Endodermal cell (in vitro differentiated cells): Measurements from ENCODE around the gene LDLRAD4. TPM values are rescaled to one million over a fixed set of nuclear protein-coding genes. Genes with fewer than 3 reads are reported as not detected.
"Not testable (repeated sequence)": the region's sequence is repeated elsewhere in the genome, so short reads cannot be mapped to it uniquely, and the experiment has no call there.

Experiments
- DNase-seq: peaks from one replicate; pipeline ENCODE4 v3.0.0-alpha.2; 2017
- H3K27ac ChIP-seq: 2 replicates; pipeline ENCODE4 v1.5.1; 2013; ENCODE audit warnings: mild to moderate bottlenecking, low read depth, low read length, moderate library complexity
- H3K27me3 ChIP-seq: 2 replicates; pipeline ENCODE4 v1.6.1; 2013; ENCODE audit warnings: mild to moderate bottlenecking, low read length, moderate library complexity; ENCODE audit not compliant: insufficient read depth, control insufficient read depth, poor library complexity, severe bottlenecking
- H3K36me3 ChIP-seq: 2 replicates; pipeline ENCODE4 v1.7.0; 2013; ENCODE audit warnings: mild to moderate bottlenecking, low read length, moderate library complexity; ENCODE audit not compliant: control insufficient read depth, insufficient read depth
- H3K4me1 ChIP-seq: one replicate; pipeline ENCODE4 v1.7.0; 2013; ENCODE audit warnings: low read length; ENCODE audit not compliant: control insufficient read depth, insufficient read depth
- H3K4me3 ChIP-seq: 2 replicates; pipeline ENCODE4 v1.5.1; 2013; ENCODE audit warnings: mild to moderate bottlenecking, low read length, moderate library complexity
- H3K9ac ChIP-seq: 2 replicates; pipeline ENCODE4 v1.6.1; 2013; ENCODE audit warnings: mild to moderate bottlenecking, low read length, moderate library complexity; ENCODE audit not compliant: poor library complexity, severe bottlenecking; ENCODE audit errors: extremely low read depth
- H3K9me3 ChIP-seq: 2 replicates; pipeline ENCODE4 v1.6.1; 2013; ENCODE audit warnings: mild to moderate bottlenecking, low read length, moderate library complexity; ENCODE audit not compliant: control insufficient read depth
- H3K27ac Mint-ChIP-seq: 2 replicates; pipeline ENCODE4 v1.8.0; 2020; ENCODE audit warnings: mixed read lengths
- H3K27me3 Mint-ChIP-seq: 2 replicates; pipeline ENCODE4 v1.8.0; 2021; ENCODE audit warnings: mild to moderate bottlenecking, mixed read lengths; ENCODE audit not compliant: insufficient read depth
- H3K36me3 Mint-ChIP-seq: 2 replicates; pipeline ENCODE4 v1.8.0; 2020; ENCODE audit warnings: low read depth, mixed read lengths
- H3K4me1 Mint-ChIP-seq: 2 replicates; pipeline ENCODE4 v1.8.0; 2020; ENCODE audit warnings: mixed read lengths
- H3K4me3 Mint-ChIP-seq: 2 replicates; pipeline ENCODE4 v1.8.0; 2020; ENCODE audit warnings: mild to moderate bottlenecking, moderate library complexity, mixed read lengths
- H3K9me3 Mint-ChIP-seq: 2 replicates; pipeline ENCODE4 v1.8.0; 2020; ENCODE audit warnings: mild to moderate bottlenecking, mixed read lengths
- CTCF ChIP-seq: fragments of 200-600 bp; sonication (generic); conservative IDR thresholded peaks from 2 replicates; pipeline ENCODE4 v1.5.0; 2021; ENCODE audit warnings: antibody characterized with exemption, mild to moderate bottlenecking
- WGBS, 2 experiments: methylation state at CpG; one replicate each; pipeline versions ENCODE4 v1.1.5 to v1.1.7; 2013; ENCODE audit warnings: missing lambda C conversion rate in 2 of 2, mixed read lengths in 1 of 2; ENCODE audit not compliant: insufficient coverage in 1 of 2, insufficient read length in 1 of 2; 5-methylcytosine and 5-hydroxymethylcytosine counted together
- total RNA-seq, 2 donors: library from RNA; stranded (reverse); fragmentation: NEBNext Ultra II Directional in 1 of 2; extraction: Animal tissue kit (Norgen Biotek cat#: 25700) in 1 of 2; gene quantifications; 2 replicates in 1 of 2; 3 replicates in 1 of 2; pipeline ENCODE4 v1.2.1, GENCODE V29; 2021

Gene LDLRAD4
- total RNA-seq, 2 donors from 2014 or later = 14.9 to 15.1 TPM

DNA sequence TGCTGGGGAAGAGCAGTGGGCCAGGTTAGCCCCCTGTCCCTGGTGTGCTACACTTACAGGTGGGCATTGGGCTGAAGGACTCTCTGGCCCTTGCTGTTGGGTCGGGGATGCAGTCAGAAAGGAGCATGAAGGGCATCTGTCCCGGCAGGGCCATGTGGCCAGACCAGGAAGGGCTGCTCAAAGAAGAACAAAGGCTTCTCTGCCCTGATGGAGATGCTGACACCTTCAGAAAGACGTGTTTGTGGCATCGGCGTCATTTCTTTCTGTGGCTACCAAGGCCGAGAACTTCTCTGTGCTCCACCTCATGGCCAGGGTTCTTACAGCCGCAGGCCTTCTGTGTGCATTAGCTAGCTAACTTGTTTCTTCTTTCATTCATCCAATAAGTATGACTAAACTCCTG is 268.7 kb downstream of the LDLRAD4 start:
- 84 to 93% methylated on average over 7 of the region's 7 CpGs for WGBS, 2 experiments
- DNase-seq = no peak
- H3K36me3 ChIP-seq = no peaks in the 10 kb centered on the region
- no peak overlapping the region for H3K27ac ChIP-seq
- H3K9ac ChIP-seq = no peak overlapping the region
- no peak overlapping the region for H3K4me3 ChIP-seq
- H3K27me3 Mint-ChIP-seq = no peaks in the 10 kb centered on the region
- no peaks in the 10 kb centered on the region for H3K9me3 Mint-ChIP-seq
- peaks cover 10% of the 10 kb centered on the region for H3K4me1 Mint-ChIP-seq
- no peak for TF ChIP-seq CTCF
- H3K27ac Mint-ChIP-seq = no peak overlapping the region
- no peaks in the 10 kb centered on the region for H3K36me3 Mint-ChIP-seq
- no peaks in the 10 kb centered on the region for H3K4me1 ChIP-seq
- H3K9me3 ChIP-seq = no peaks in the 10 kb centered on the region
- no peak overlapping the region for H3K4me3 Mint-ChIP-seq
- no peaks in the 10 kb centered on the region for H3K27me3 ChIP-seq

DNA sequence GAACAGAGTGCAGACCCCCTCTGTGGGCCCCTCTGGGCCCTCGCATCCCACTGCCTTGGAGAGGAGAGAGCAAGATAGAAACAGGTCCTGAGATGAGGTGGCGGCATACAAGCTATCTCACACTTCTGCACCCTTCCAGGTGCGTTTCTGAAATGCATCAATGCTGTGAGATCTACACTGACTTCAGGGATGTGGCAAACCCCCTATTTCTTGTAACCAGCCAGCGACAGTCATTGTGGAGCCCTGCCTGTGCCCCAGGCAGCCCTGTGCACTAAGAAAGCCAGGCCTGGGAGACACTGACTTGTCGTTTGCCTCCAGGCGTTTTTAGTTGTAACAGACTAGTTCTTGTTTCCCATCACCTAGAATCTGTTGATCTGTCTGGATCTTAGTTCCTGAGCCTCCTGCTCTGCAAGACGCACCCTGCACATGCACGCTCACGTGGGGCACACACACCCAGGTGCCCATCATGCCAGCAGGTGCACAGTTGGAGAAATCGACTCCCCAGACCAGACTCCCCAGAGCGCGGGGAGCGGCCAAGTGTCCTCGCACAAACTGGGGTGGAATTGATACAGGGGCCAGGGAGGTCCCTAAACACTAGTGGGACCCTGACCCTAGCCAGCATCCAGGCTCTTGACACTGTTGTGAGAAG is 269.8 kb downstream of the LDLRAD4 start:
- Mint-ChIP-seq H3K4me3 (no peak overlapping the region), H3K4me1 (peaks cover 10% of the 10 kb centered on the region), H3K9me3 (no peaks in the 10 kb centered on the region), H3K36me3 (no peaks in the 10 kb centered on the region), H3K27me3 (no peaks in the 10 kb centered on the region), H3K27ac (no peak overlapping the region)
- Histone ChIP-seq H3K27me3 (no peaks in the 10 kb centered on the region), H3K36me3 (no peaks in the 10 kb centered on the region), H3K9me3 (no peaks in the 10 kb centered on the region), H3K9ac (no peak overlapping the region), H3K4me3 (no peak overlapping the region), H3K27ac (no peak overlapping the region), H3K4me1 (no peaks in the 10 kb centered on the region)
- DNase-seq = no peak
- TF ChIP-seq CTCF = no peak
- 91 to 93% methylated on average over 6 to 14 of the region's 14 CpGs for WGBS, 2 experiments

DNA sequence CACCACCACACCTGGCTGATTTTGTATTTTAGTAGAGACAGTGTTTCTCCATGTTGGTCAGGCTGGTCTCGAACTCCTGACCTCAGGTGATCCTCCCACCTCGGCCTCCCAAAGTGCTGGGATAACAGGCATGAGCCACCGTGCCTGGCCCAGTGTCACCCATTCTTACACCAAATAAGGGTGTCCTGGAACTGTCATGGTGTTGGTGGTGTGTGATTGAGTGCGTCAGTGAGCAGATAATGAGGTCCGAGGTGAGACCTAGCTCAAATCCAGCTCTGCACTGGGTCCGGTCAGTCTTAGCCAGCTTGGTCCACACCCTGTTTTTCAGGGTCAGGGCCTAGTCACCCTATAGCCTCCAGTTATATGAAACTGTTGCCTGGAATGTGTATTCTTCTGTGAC is 270.7 kb downstream of the LDLRAD4 start:
- H3K4me1 Mint-ChIP-seq, H3K27me3 ChIP-seq, H3K9me3 ChIP-seq, H3K36me3 Mint-ChIP-seq, H3K27ac Mint-ChIP-seq, H3K4me1 ChIP-seq, H3K27ac ChIP-seq, H3K9me3 Mint-ChIP-seq, H3K4me3 ChIP-seq, DNase-seq, H3K36me3 ChIP-seq, H3K9ac ChIP-seq, H3K4me3 Mint-ChIP-seq, H3K27me3 Mint-ChIP-seq: not testable (repeated sequence)
- WGBS, 2 experiments = 89 to 100% methylated on average over 2 to 6 of the region's 6 CpGs

DNA sequence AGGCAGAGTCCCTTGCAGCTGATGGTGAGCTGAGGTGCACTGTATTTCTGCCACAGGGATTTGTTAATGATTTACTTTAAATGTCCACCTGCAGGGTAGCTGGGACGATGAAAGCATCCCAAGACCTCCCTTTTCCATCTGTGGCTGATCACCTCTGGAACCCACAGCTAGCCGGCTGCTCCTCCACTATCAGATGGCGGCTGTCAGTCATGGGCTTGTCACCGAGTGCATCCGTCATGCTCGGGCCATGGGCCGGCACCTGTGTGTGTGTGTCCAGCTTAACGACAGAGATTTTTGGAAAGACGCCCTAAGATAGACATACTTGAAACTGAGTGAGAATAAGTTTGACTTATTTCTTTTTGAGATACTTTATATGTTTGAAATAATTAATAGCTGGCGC is 272.6 kb downstream of the LDLRAD4 start:
- 92 to 94% methylated on average over 6 to 10 of the region's 10 CpGs for WGBS, 2 experiments
- DNase-seq = no peak
- TF ChIP-seq CTCF = no peak
- H3K36me3 ChIP-seq = no peaks in the 10 kb centered on the region
- H3K36me3 Mint-ChIP-seq = no peaks in the 10 kb centered on the region
- H3K9ac ChIP-seq = no peak overlapping the region
- H3K27ac Mint-ChIP-seq = no peak overlapping the region
- H3K27me3 ChIP-seq = no peaks in the 10 kb centered on the region
- H3K27ac ChIP-seq = no peak overlapping the region
- no peak overlapping the region for H3K4me3 ChIP-seq
- no peaks in the 10 kb centered on the region for H3K27me3 Mint-ChIP-seq
- no peaks in the 10 kb centered on the region for H3K4me1 ChIP-seq
- H3K4me1 Mint-ChIP-seq = peaks cover 16% of the 10 kb centered on the region
- H3K4me3 Mint-ChIP-seq = no peak overlapping the region
- H3K9me3 ChIP-seq = no peaks in the 10 kb centered on the region
- H3K9me3 Mint-ChIP-seq = no peaks in the 10 kb centered on the region
